Progenitor cell of endocrine pancreas (in vitro differentiated cells): ENCODE results near the gene CCDC171. TPM values are rescaled to one million over a fixed set of nuclear protein-coding genes. Genes with fewer than 3 reads are reported as not detected.

Source experiments
- DNase-seq: peaks from one replicate; pipeline ENCODE4 v3.0.0; 2021; ENCODE audit warnings: low spot score; ENCODE audit not compliant: unreplicated experiment
- H3K27ac Mint-ChIP-seq: 2 replicates; pipeline ENCODE4 v1.8.0; 2021; ENCODE audit warnings: mild to moderate bottlenecking, moderate library complexity, mixed read lengths
- H3K27me3 Mint-ChIP-seq: 2 replicates; pipeline ENCODE4 v1.8.0; 2021; ENCODE audit warnings: mixed read lengths
- H3K36me3 Mint-ChIP-seq: 2 replicates; pipeline ENCODE4 v1.8.0; 2022; ENCODE audit warnings: mixed read lengths; ENCODE audit not compliant: insufficient read depth
- H3K4me1 Mint-ChIP-seq: 2 replicates; pipeline ENCODE4 v1.8.0; 2021; ENCODE audit warnings: low read depth, mixed read lengths
- H3K4me3 Mint-ChIP-seq: 2 replicates; pipeline ENCODE4 v1.8.0; 2021; ENCODE audit warnings: low read depth, mild to moderate bottlenecking, moderate library complexity, mixed read lengths
- H3K9me3 Mint-ChIP-seq: 2 replicates; pipeline ENCODE4 v1.8.0; 2021; ENCODE audit warnings: low read depth, mixed read lengths
- total RNA-seq: library from RNA; stranded (reverse); gene quantifications from 2 replicates; pipeline ENCODE4 v1.2.1, GENCODE V29; 2021
- TF ChIP-seq, protein P1 (sequence below): fragments of 200-600 bp; sonication (generic); IDR thresholded peaks from one replicate; pipeline ENCODE4 v1.5.0; 2021; ENCODE audit warnings: antibody characterized with exemption, mild to moderate bottlenecking; ENCODE audit not compliant: unreplicated experiment

The CCDC171 gene
- total RNA-seq, 1 donor from 2014 or later = 5.1 TPM

DNA sequence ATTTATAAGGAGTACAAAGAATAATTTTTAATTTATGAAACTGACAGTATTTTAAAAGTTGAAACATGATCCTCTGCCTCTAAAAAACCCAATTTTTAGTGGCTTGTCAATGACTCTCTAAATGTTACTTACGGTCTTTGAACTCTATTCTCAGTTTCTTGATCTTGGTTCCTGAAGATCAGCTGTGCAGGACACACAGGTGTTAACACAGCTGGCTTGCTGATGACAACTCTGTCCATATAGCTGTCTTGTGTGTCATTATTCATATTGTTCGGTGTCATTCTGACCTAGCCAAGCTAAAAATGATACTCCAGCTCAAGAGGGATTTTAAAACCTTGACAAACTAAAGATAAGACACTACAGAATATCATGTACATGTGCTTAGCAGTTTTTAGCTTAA is 314.5 kb downstream of the CCDC171 start:
- Mint-ChIP-seq H3K27me3 (no peaks in the 10 kb centered on the region), H3K36me3 (no peaks in the 10 kb centered on the region), H3K27ac (no peak overlapping the region), H3K4me1 (no peaks in the 10 kb centered on the region), H3K4me3 (no peak overlapping the region), H3K9me3 (no peaks in the 10 kb centered on the region)
- no peak for DNase-seq
- TF ChIP-seq, protein P1, sequence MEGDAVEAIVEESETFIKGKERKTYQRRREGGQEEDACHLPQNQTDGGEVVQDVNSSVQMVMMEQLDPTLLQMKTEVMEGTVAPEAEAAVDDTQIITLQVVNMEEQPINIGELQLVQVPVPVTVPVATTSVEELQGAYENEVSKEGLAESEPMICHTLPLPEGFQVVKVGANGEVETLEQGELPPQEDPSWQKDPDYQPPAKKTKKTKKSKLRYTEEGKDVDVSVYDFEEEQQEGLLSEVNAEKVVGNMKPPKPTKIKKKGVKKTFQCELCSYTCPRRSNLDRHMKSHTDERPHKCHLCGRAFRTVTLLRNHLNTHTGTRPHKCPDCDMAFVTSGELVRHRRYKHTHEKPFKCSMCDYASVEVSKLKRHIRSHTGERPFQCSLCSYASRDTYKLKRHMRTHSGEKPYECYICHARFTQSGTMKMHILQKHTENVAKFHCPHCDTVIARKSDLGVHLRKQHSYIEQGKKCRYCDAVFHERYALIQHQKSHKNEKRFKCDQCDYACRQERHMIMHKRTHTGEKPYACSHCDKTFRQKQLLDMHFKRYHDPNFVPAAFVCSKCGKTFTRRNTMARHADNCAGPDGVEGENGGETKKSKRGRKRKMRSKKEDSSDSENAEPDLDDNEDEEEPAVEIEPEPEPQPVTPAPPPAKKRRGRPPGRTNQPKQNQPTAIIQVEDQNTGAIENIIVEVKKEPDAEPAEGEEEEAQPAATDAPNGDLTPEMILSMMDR = no peak

DNA sequence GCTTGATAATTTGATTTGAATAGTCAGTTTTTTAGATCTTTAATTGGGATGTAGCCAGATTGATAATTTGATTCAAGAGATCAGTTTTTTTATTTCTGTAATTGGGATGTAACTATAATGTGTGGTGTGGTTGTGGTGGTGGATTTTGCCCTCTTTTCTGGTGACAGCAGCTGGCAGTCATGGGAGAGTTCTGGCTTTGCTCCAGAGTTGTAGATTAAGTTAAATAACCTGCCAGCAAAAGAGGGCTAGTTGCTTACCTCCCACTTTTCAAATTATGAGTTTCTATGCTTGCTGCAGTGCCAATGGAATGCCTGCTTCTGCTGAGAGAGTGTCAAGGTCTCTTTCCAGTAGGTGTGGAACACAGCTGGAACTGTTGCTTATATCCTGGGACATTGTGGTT is 315.1 kb downstream of the CCDC171 start:
- Mint-ChIP-seq H3K9me3 (no peaks in the 10 kb centered on the region), H3K4me1 (no peaks in the 10 kb centered on the region), H3K4me3 (no peak overlapping the region), H3K27ac (no peak overlapping the region), H3K27me3 (no peaks in the 10 kb centered on the region), H3K36me3 (no peaks in the 10 kb centered on the region)
- no peak for DNase-seq
- TF ChIP-seq, protein P1 = no peak

- DNase-seq = no peak
- Mint-ChIP-seq H3K4me1 (peaks cover 1% of the 10 kb centered on the region), H3K9me3 (no peaks in the 10 kb centered on the region), H3K36me3 (no peaks in the 10 kb centered on the region), H3K4me3 (no peak overlapping the region), H3K27me3 (no peaks in the 10 kb centered on the region), H3K27ac (no peak overlapping the region)
- TF ChIP-seq, protein P1 = peak; percentile 85
Measured at GRCh38 chr9:15873573-15874177, 320.8 kb downstream of the CCDC171 start.

DNA sequence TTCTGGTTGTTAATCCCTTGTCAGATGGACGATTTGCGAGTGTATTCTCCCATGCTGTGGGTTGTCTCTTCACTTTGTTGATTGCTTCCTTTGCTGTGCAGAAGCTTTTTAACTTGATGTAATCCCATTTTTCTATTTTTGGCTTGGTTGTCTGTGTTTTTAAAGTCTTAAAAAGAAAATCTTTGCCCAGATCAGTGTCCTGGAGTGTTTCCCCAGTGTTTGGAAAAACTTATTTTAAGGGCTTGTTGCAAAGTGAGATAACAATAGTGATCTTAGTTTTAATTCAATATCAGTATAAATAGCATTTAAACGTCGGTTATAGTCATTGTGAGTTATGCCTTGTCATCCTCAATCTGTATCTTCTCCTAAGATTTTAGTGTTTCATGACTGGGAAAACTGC is 329.5 kb downstream of the CCDC171 start:
- TF ChIP-seq, protein P1 = no peak
- no peaks in the 10 kb centered on the region for H3K4me1 Mint-ChIP-seq
- no peak for DNase-seq
- H3K27me3 Mint-ChIP-seq = no peaks in the 10 kb centered on the region
- H3K4me3 Mint-ChIP-seq = no peak overlapping the region
- H3K9me3 Mint-ChIP-seq = no peaks in the 10 kb centered on the region
- no peak overlapping the region for H3K27ac Mint-ChIP-seq
- H3K36me3 Mint-ChIP-seq = no peaks in the 10 kb centered on the region

- Mint-ChIP-seq H3K4me3 (no peak overlapping the region), H3K36me3 (no peaks in the 10 kb centered on the region), H3K27ac (no peak overlapping the region), H3K27me3 (no peaks in the 10 kb centered on the region), H3K4me1 (no peaks in the 10 kb centered on the region), H3K9me3 (no peaks in the 10 kb centered on the region)
- DNase-seq = no peak
- TF ChIP-seq, protein P1 = no peak
Measured at GRCh38 chr9:15882883-15883282, 330.0 kb downstream of the CCDC171 start.
